NT2/D1 (cell line): ENCODE data around the gene AFF3.

Source experiments
- SUZ12 ChIP-seq: IDR thresholded peaks from 2 replicates; pipeline ENCODE4 v1.6.1; 2011; ENCODE audit not compliant: insufficient read length, insufficient read depth; ENCODE audit errors: extremely low read depth
- ZNF274 ChIP-seq: IDR thresholded peaks from 2 replicates; pipeline ENCODE4 v1.6.1; 2011; ENCODE audit warnings: mild to moderate bottlenecking, low read depth, low read length

DNA sequence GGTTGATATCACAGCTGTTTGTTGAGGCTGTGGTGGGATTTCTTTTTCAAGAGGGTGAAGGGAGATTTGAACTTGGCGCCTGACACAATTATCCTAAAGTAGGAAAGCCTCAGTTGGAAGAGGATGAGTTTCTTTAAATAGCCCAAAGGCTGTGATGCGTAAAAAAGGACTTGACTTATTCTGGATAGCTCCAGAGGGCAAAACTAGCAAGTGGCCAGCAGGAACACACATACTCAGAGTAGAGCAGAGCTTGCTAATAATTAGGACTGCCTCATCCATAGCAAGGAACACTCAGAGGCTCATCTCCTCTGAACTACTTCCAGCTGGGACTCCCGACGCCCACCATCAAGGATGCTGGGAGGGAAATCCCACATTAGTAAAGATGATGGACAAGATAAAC lies 74.0 kb downstream of the AFF3 start:
- TF ChIP-seq SUZ12 (no peak), ZNF274 (no peak)
